Adrenal gland (tissue), 12 donors: ENCODE measurements around the gene DARS1. TPM values are rescaled to one million over a fixed set of nuclear protein-coding genes. Genes with fewer than 3 reads are reported as not detected.

Experiments
- DNase-seq, 7 donors: peaks; one replicate each; pipeline ENCODE4 v3.0.0-alpha.2; 2019 to 2020
- H3K27ac ChIP-seq, 5 donors: fragments of 200-600 bp; sonication (generic) in 4 of 5; 1 replicate in 3 of 5; 2 replicates in 2 of 5; pipeline versions ENCODE4 v1.5.1 to v1.8.0; 2016 to 2020; ENCODE audit warnings: mild to moderate bottlenecking in 1 of 5
- H3K27me3 ChIP-seq: fragments of 200-600 bp; 2 replicates; pipeline ENCODE4 v1.8.0; 2021
- H3K36me3 ChIP-seq, 2 donors: fragments of 200-600 bp; replicated peaks in 1 of 2; 1 replicate in 1 of 2; 2 replicates in 1 of 2; pipeline versions ENCODE4 v1.5.1 to v1.8.0; 2018 to 2022
- H3K4me1 ChIP-seq, 2 donors: fragments of 200-600 bp; replicated peaks in 1 of 2; 1 replicate in 1 of 2; 2 replicates in 1 of 2; pipeline versions ENCODE4 v1.5.1 to v1.8.0; 2018 to 2021
- H3K4me3 ChIP-seq, 4 donors: fragments of 200-600 bp; sonication (generic) in 3 of 4; one replicate each; pipeline ENCODE4 v1.5.1; 2016 to 2018
- H3K9me3 ChIP-seq, 3 donors: fragments of 200-600 bp; sonication (generic) in 1 of 3; replicated peaks in 1 of 3; 1 replicate in 2 of 3; 2 replicates in 1 of 3; pipeline versions ENCODE4 v1.5.1 to v1.8.0; 2016 to 2021
- POLR2A ChIP-seq, 2 donors: fragments of 450-650 bp; IDR thresholded peaks; one replicate each; pipeline ENCODE4 v1.6.1; 2017; ENCODE audit warnings: antibody characterized with exemption in 2 of 2, mild to moderate bottlenecking in 2 of 2, moderate library complexity in 1 of 2
- WGBS, 4 donors: extraction: QIAGEN DNeasy Blood & Tissue Kit in 2 of 4; methylation state at CpG; one replicate each; pipeline versions ENCODE4 v1.1.5 to v1.1.7; 2013 to 2017; 5-methylcytosine and 5-hydroxymethylcytosine counted together
- intact Hi-C, 2 donors: fragments of 100-400 bp; cut with DNase I; formaldehyde crosslinking; loops; one replicate each; pipeline versions ENCODE4 v1.14.1 to v1.15.0; 2022 to 2023
- polyA plus RNA-seq, 3 donors: library from polyadenylated mRNA; stranded (reverse); fragments of 200-250 nt in 2 of 3; fragments of 350-450 nt in 1 of 3; fragmentation: Illumina TruSeq in 1 of 3; extraction: RNeasy Lipid Tissue Mini Kit (QIAGEN cat#74804) in 1 of 3; gene quantifications; one replicate each; pipeline ENCODE4 v1.2.3, GENCODE V29; 2013 to 2014
- total RNA-seq, 9 donors: library from RNA; depleted of rRNA in 4 of 9; stranded (reverse); fragments of >200 nt in 4 of 9; fragments of 120-200 nt in 1 of 9; fragmentation: NEBNext Ultra II Directional in 1 of 9; extraction: Animal tissue kit (Norgen Biotek cat#: 25700) in 1 of 9; gene quantifications; one replicate each; pipeline versions ENCODE4 v1.1.0 to v1.2.4, GENCODE V29; 2013 to 2023
- TF ChIP-seq, protein P1 (sequence below), 6 experiments: fragments of 450-650 bp in 4 of 6; fragments of 200-600 bp in 2 of 6; sonication (generic) in 1 of 6; IDR thresholded peaks; 1 replicate in 5 of 6; 2 replicates in 1 of 6; pipeline versions ENCODE4 v1.5.1 to v1.8.0; 2016 to 2021; ENCODE audit warnings: antibody characterized with exemption in 6 of 6, mild to moderate bottlenecking in 2 of 6, moderate library complexity in 1 of 6
- donor health status: healthy with polysubstance abuse.
- donor health status: Bipolar disorder and iron deficiency.
- donor health status: DM: yes; HTN: yes; CAD: no.
- donor health status: DM: no; HTN: no; CAD: no.
- donor health status: DM: no; HTN: no; CAD: no.
- donor health status: DM: yes; HTN: yes; CAD: no.

The DARS1 gene
- total and polyA plus RNA-seq, 12 donors: 50.6 to 159 (median 82.9) TPM

DNA sequence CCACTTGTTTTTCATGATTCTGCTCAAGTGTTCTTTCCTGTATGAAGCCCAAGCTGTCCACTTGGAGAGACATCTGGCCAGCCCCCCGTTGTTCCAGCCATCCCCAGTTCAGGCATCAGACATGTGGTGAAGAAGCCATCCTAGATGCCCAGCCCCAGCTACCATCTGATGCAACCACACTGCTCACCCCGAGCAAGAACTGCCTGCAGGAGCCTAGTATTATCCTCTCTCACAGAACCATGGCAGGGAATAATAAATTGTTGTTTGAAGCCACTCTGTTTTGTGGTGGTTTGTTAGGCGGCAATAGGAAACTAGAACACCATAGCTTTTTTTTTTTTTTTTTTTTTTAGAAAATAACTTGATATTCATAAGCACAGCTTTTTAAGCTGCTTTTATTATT lies 19.5 kb upstream of the DARS1 start:
- DNase-seq: no peak
- Histone ChIP-seq H3K36me3 (no peaks in the 10 kb centered on the region), H3K4me3 (no peak overlapping the region), H3K9me3 (no peaks in the 10 kb centered on the region), H3K27ac (no peak overlapping the region), H3K4me1 (no peaks in the 10 kb centered on the region), H3K27me3 (no peaks in the 10 kb centered on the region)
- WGBS, 4 donors: 80 to 91% (median 85%) methylated on average over 3 of the region's 3 CpGs
- intact Hi-C loops: no loop called here
- TF ChIP-seq POLR2A (IDR thresholded peaks at IDR 0.05): no peak
- TF ChIP-seq, protein P1, sequence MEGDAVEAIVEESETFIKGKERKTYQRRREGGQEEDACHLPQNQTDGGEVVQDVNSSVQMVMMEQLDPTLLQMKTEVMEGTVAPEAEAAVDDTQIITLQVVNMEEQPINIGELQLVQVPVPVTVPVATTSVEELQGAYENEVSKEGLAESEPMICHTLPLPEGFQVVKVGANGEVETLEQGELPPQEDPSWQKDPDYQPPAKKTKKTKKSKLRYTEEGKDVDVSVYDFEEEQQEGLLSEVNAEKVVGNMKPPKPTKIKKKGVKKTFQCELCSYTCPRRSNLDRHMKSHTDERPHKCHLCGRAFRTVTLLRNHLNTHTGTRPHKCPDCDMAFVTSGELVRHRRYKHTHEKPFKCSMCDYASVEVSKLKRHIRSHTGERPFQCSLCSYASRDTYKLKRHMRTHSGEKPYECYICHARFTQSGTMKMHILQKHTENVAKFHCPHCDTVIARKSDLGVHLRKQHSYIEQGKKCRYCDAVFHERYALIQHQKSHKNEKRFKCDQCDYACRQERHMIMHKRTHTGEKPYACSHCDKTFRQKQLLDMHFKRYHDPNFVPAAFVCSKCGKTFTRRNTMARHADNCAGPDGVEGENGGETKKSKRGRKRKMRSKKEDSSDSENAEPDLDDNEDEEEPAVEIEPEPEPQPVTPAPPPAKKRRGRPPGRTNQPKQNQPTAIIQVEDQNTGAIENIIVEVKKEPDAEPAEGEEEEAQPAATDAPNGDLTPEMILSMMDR (IDR thresholded peaks at IDR 0.05): no peak

DNA sequence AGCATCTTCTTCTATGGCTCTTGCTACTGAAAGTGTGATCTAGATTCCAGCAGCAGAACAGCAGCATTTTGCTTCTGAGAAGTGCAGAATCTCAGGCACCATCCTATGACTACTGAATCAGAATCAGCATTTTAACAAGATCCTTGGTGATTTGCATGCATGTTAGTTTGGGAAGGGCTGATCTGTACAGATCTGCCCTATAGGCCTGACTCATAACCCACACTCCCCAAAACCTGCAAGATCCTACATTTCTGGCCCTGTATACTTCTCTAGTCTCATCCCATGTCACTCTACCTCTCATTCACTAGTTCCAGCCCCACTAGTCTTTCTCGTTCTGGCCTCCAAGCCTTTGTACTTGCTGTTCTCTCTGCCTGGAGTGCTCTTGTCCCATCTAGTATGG lies 15.7 kb upstream of the DARS1 start:
- 84 to 96% (median 89%) methylated on average over 1 of the region's 1 CpG for WGBS, 4 donors
- Histone ChIP-seq H3K4me3 (no peak overlapping the region), H3K4me1 (no peaks in the 10 kb centered on the region), H3K9me3 (no peaks in the 10 kb centered on the region), H3K36me3 (no peaks in the 10 kb centered on the region), H3K27ac (no peak overlapping the region), H3K27me3 (no peaks in the 10 kb centered on the region)
- no peak for DNase-seq
- TF ChIP-seq POLR2A (IDR thresholded peaks at IDR 0.05): no peak
- TF ChIP-seq, protein P1 (IDR thresholded peaks at IDR 0.05): no peak
- intact Hi-C loops: no loop called here

DNA sequence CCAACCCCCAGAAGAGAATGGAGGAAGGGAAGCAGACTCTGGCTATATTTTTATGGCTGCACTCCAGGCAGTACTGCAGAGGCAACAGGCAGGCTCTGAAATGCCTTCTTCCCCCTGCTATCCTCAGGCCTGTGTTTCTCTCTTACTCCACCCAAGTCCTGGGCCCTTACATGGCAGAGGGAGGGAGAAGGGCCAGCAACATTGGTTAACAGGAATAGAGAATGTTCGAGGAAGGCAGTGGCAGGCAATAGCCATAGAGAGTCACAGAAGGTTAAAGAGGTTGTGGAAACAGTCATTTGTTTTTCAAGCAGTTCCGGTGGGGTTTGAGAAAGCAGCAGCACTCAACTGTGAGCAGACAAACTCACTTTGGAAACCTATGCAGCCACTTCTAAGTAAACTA lies 15.1 kb upstream of the DARS1 start:
- TF ChIP-seq, protein P1 (IDR thresholded peaks at IDR 0.05): no peak
- no peak for TF ChIP-seq POLR2A (IDR thresholded peaks at IDR 0.05)
- intact Hi-C loops: no loop called here
- H3K27me3 ChIP-seq: no peaks in the 10 kb centered on the region
- H3K36me3 ChIP-seq: no peaks in the 10 kb centered on the region
- no peaks in the 10 kb centered on the region for H3K9me3 ChIP-seq
- no peak for DNase-seq
- 42 to 58% (median 53%) methylated on average over 2 of the region's 2 CpGs for WGBS, 4 donors
- no peaks in the 10 kb centered on the region for H3K4me1 ChIP-seq
- no peak overlapping the region for H3K4me3 ChIP-seq
- H3K27ac ChIP-seq: no peak overlapping the region

DNA sequence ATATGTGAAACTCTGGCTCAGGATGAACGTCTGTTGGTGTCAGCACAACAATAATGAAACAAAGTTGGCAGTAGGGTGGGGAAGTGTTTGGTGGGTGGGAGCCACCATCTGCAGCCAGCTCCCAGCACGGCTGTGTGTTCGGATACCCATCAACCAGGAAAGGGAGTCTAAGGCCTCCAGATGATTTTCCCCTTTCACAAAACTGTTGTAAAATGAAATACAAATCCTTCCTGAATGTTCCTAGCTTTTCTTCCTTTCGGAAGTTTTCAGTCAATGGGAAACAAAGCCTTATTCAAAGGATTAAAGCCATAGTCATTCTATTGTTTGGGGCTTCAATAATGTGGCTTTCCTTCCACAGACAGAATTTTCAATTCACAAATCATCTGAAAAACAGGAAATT lies 14.5 kb upstream of the DARS1 start:
- 77 to 84% (median 83%) methylated on average over 4 of the region's 4 CpGs for WGBS, 4 donors
- no peak for DNase-seq
- no peaks in the 10 kb centered on the region for H3K9me3 ChIP-seq
- no peak for TF ChIP-seq POLR2A (IDR thresholded peaks at IDR 0.05)
- intact Hi-C loops: no loop called here
- H3K4me3 ChIP-seq: no peak overlapping the region
- H3K27ac ChIP-seq: no peak overlapping the region
- H3K27me3 ChIP-seq: no peaks in the 10 kb centered on the region
- H3K4me1 ChIP-seq: no peaks in the 10 kb centered on the region
- H3K36me3 ChIP-seq: no peaks in the 10 kb centered on the region

DNA sequence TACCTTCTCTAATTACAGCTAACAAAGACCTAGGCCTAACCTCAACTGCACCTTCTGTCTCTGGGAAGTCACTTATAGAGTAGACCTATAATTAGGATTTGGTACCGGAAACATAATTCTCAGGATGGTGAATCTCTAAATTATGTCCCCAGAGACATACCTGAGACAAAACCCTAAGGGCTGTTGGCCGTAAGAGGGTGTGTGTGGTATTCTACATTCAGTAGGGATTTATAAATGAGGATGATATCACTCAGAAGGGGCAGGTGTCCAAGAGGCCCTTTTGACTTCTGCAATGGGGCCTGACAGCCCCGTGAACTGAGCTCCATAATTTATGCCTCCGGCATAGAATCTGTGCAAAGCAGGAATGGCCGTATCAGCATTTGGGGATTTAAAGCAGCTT lies 13.5 kb upstream of the DARS1 start:
- Histone ChIP-seq H3K27me3 (no peaks in the 10 kb centered on the region), H3K27ac (no peak overlapping the region), H3K4me3 (no peak overlapping the region), H3K4me1 (no peaks in the 10 kb centered on the region), H3K9me3 (no peaks in the 10 kb centered on the region), H3K36me3 (no peaks in the 10 kb centered on the region)
- intact Hi-C loops: no loop called here
- 96 to 98% (median 96%) methylated on average over 5 of the region's 5 CpGs for WGBS, 4 donors
- TF ChIP-seq POLR2A (IDR thresholded peaks at IDR 0.05): no peak
- TF ChIP-seq, protein P1 (IDR thresholded peaks at IDR 0.05): no peak
- DNase-seq: no peak
